SK-N-SH treated with all-trans-retinoic acid at 6 μM for 48 hours (cell line): Measurements from ENCODE around the gene SLC35G6.
"Not testable (repeated sequence)": the region's sequence is repeated elsewhere in the genome, so short reads cannot be mapped to it uniquely, and the experiment has no call there.

Experiments used
- ISL1 ChIP-seq: fragments of 250-450 bp; sonication (Bioruptor Pico); IDR thresholded peaks from 2 replicates; pipeline ENCODE4 v2.1.2; 2022; ENCODE audit warnings: mild to moderate bottlenecking, moderate library complexity
- RARB ChIP-seq: fragments of 250-450 bp; sonication (Bioruptor Pico); IDR thresholded peaks from 2 replicates; pipeline ENCODE4 v1.8.0; 2021; ENCODE audit warnings: mild to moderate bottlenecking, moderate library complexity
- SNAI2 ChIP-seq: fragments of 250-450 bp; sonication (Bioruptor Pico); IDR thresholded peaks from 2 replicates; pipeline ENCODE4 v1.5.0; 2020; ENCODE audit warnings: mild to moderate bottlenecking, moderate library complexity
- TCF4 ChIP-seq: fragments of 250-450 bp; sonication (Bioruptor Pico); IDR thresholded peaks from 2 replicates; pipeline ENCODE4 v1.8.0; 2021; ENCODE audit warnings: mild to moderate bottlenecking, moderate library complexity, borderline replicate concordance
- ZC3H10 ChIP-seq: fragments of 250-450 bp; sonication (Bioruptor Pico); IDR thresholded peaks from 2 replicates; pipeline ENCODE4 v1.5.1; 2021; ENCODE audit warnings: mild to moderate bottlenecking, moderate library complexity
- ZFP3 ChIP-seq: fragments of 250-450 bp; sonication (Bioruptor Pico); IDR thresholded peaks from 2 replicates; pipeline ENCODE4 v1.5.0; 2020; ENCODE audit warnings: mild to moderate bottlenecking, moderate library complexity
- ZFP30 ChIP-seq: fragments of 450-650 bp; formaldehyde crosslinking; IDR thresholded peaks from 2 replicates; pipeline ENCODE4 v1.5.0; 2022; ENCODE audit warnings: mild to moderate bottlenecking, moderate library complexity
- ZNF565 ChIP-seq: fragments of 450-650 bp; formaldehyde crosslinking; conservative IDR thresholded peaks from 2 replicates; pipeline ENCODE4 v1.5.0; 2020; ENCODE audit warnings: low read depth, mild to moderate bottlenecking, moderate library complexity
- TF ChIP-seq, protein P1 (sequence below): fragments of 250-450 bp; sonication (Bioruptor Pico); IDR thresholded peaks from 2 replicates; pipeline ENCODE4 v1.5.1; 2021; ENCODE audit warnings: mild to moderate bottlenecking, moderate library complexity
- TF ChIP-seq, protein P2 (sequence below): fragments of 250-450 bp; sonication (Bioruptor Pico); IDR thresholded peaks from 2 replicates; pipeline ENCODE4 v1.5.0; 2020; ENCODE audit warnings: mild to moderate bottlenecking, moderate library complexity

DNA sequence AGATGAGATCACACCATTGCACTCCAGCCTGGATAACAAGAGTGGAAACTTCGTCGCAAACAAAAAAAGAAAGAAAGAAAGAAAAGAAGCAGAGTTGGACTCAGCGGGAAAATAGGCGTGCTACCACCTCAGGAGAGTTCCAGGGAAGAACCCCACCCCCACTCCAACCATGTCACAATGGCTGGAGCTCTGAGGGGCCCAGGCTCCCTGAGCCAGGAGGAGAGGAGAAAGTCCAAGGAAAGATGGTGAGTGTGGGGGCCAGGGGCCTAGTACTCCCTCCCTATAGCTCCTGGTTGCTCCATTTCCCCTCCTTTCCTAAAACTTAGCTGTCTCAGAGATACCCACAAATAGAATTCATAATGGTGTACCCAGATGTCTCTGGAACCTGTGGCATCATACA is at the start of gene SLC35G6:
- not testable (repeated sequence) for TF ChIP-seq ZFP3; TCF4; RARB (CRISPR knock-in tag); SNAI2 (CRISPR knock-in tag); ZFP30 (CRISPR knock-in tag); ZNF565; ZC3H10 (CRISPR knock-in tag); ISL1 (CRISPR knock-in tag)
- TF ChIP-seq, protein P1, sequence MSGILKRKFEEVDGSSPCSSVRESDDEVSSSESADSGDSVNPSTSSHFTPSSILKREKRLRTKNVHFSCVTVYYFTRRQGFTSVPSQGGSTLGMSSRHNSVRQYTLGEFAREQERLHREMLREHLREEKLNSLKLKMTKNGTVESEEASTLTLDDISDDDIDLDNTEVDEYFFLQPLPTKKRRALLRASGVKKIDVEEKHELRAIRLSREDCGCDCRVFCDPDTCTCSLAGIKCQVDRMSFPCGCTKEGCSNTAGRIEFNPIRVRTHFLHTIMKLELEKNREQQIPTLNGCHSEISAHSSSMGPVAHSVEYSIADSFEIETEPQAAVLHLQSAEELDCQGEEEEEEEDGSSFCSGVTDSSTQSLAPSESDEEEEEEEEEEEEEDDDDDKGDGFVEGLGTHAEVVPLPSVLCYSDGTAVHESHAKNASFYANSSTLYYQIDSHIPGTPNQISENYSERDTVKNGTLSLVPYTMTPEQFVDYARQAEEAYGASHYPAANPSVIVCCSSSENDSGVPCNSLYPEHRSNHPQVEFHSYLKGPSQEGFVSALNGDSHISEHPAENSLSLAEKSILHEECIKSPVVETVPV (CRISPR knock-in tag) = not testable (repeated sequence)
- TF ChIP-seq, protein P2, sequence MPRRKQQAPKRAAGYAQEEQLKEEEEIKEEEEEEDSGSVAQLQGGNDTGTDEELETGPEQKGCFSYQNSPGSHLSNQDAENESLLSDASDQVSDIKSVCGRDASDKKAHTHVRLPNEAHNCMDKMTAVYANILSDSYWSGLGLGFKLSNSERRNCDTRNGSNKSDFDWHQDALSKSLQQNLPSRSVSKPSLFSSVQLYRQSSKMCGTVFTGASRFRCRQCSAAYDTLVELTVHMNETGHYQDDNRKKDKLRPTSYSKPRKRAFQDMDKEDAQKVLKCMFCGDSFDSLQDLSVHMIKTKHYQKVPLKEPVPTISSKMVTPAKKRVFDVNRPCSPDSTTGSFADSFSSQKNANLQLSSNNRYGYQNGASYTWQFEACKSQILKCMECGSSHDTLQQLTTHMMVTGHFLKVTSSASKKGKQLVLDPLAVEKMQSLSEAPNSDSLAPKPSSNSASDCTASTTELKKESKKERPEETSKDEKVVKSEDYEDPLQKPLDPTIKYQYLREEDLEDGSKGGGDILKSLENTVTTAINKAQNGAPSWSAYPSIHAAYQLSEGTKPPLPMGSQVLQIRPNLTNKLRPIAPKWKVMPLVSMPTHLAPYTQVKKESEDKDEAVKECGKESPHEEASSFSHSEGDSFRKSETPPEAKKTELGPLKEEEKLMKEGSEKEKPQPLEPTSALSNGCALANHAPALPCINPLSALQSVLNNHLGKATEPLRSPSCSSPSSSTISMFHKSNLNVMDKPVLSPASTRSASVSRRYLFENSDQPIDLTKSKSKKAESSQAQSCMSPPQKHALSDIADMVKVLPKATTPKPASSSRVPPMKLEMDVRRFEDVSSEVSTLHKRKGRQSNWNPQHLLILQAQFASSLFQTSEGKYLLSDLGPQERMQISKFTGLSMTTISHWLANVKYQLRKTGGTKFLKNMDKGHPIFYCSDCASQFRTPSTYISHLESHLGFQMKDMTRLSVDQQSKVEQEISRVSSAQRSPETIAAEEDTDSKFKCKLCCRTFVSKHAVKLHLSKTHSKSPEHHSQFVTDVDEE (CRISPR knock-in tag) = not testable (repeated sequence)
